SK-N-SH (cell line): Measurements from ENCODE around the gene KCNAB1. TPM values are rescaled to one million over a fixed set of nuclear protein-coding genes. Genes with fewer than 3 reads are reported as not detected.

ENCODE experiments used
- CTCF ChIA-PET: fragments of 300-600, 350-600 bp; formaldehyde crosslinking; extraction: SDS; loops from one replicate; lab custom pipeline; 2021; lab: Yijun Ruan, JAX
- POLR2A ChIA-PET: fragments of 350-600 bp; sonication (Branson Sonifier 250); formaldehyde crosslinking; extraction: SDS; loops from one replicate; lab custom pipeline; 2020; ENCODE audit warnings: antibody characterized with exemption, inconsistent platforms; lab: Yijun Ruan, JAX
- DNase-seq: peaks from one replicate; pipeline ENCODE4 v3.0.0; 2012
- H2AFZ ChIP-seq: fragments of 200-600 bp; sonication (generic); 2 replicates; pipeline ENCODE4 v1.8.1; 2016; ENCODE audit warnings: antibody characterized with exemption, mild to moderate bottlenecking, low read depth
- H3F3A ChIP-seq: fragments of 200-600 bp; sonication (generic); replicated peaks from 2 replicates; pipeline ENCODE3; 2016; ENCODE audit warnings: antibody characterized with exemption, mild to moderate bottlenecking; ENCODE audit not compliant: insufficient read depth
- H3K27ac ChIP-seq, 2 experiments: fragments of 200-500 bp in 1 of 2; fragments of 200-600 bp in 1 of 2; sonication (Bioruptor generic) in 1 of 2; sonication (generic), shearing (Covaris generic) in 1 of 2; 2 replicates each; pipeline versions ENCODE4 v1.5.1 to v1.6.1; 2014 to 2016; ENCODE audit warnings: low read depth in 2 of 2, inconsistent platforms in 1 of 2, low read length in 1 of 2, mild to moderate bottlenecking in 1 of 2, mixed read lengths in 1 of 2
- H3K27me3 ChIP-seq: fragments of 200-600 bp; sonication (generic), shearing (Covaris generic); 2 replicates; pipeline ENCODE4 v1.6.1; 2016; ENCODE audit warnings: mixed run types; ENCODE audit not compliant: insufficient read depth
- H3K36me3 ChIP-seq, 2 experiments: fragments of 200-500 bp in 1 of 2; fragments of 200-600 bp in 1 of 2; sonication (Bioruptor generic) in 1 of 2; sonication (generic) in 1 of 2; replicated peaks in 1 of 2; 2 replicates each; pipeline versions ENCODE3 to v1.5.1; 2014 to 2016; ENCODE audit warnings: low read length in 1 of 2, mild to moderate bottlenecking in 1 of 2; ENCODE audit not compliant: insufficient read depth in 2 of 2, control insufficient read depth in 1 of 2
- H3K4me1 ChIP-seq, 2 experiments: fragments of 200-500 bp in 1 of 2; fragments of 200-600 bp in 1 of 2; sonication (Bioruptor generic) in 1 of 2; sonication (generic), shearing (Covaris generic) in 1 of 2; 2 replicates each; pipeline versions ENCODE4 v1.5.1 to v1.6.1; 2014 to 2016; ENCODE audit warnings: low read depth in 1 of 2, low read length in 1 of 2, mixed run types in 1 of 2; ENCODE audit not compliant: insufficient read depth in 2 of 2, control insufficient read depth in 1 of 2
- H3K4me2 ChIP-seq: fragments of 200-600 bp; sonication (generic), shearing (Covaris generic); 2 replicates; pipeline ENCODE4 v1.6.1; 2017; ENCODE audit warnings: mixed run types
- H3K4me3 ChIP-seq, 2 experiments: fragments of 200-500 bp in 1 of 2; fragments of 200-600 bp in 1 of 2; sonication (Bioruptor generic) in 1 of 2; sonication (generic), shearing (Covaris generic) in 1 of 2; 2 replicates each; pipeline versions ENCODE4 v1.5.1 to v1.8.1; 2014 to 2016; ENCODE audit warnings: low read depth in 2 of 2, inconsistent platforms in 1 of 2, low read length in 1 of 2, mild to moderate bottlenecking in 1 of 2, mixed read lengths in 1 of 2, moderate library complexity in 1 of 2
- H3K79me2 ChIP-seq: fragments of 200-600 bp; sonication (generic); 2 replicates; pipeline ENCODE4 v1.8.1; 2017; ENCODE audit warnings: mild to moderate bottlenecking; ENCODE audit not compliant: insufficient read depth
- H3K9ac ChIP-seq: fragments of 200-600 bp; sonication (generic); 2 replicates; pipeline ENCODE4 v1.6.1; 2017; ENCODE audit warnings: mixed run types
- H3K9me2 ChIP-seq: fragments of 200-600 bp; sonication (generic); 2 replicates; pipeline ENCODE4 v1.6.1; 2017; ENCODE audit warnings: mixed run types
- H3K9me3 ChIP-seq: fragments of 200-600 bp; sonication (generic); 2 replicates; pipeline ENCODE4 v1.6.1; 2017; ENCODE audit warnings: mixed run types, mild to moderate bottlenecking, moderate library complexity
- H4K20me1 ChIP-seq: fragments of 200-600 bp; sonication (generic); 2 replicates; pipeline ENCODE4 v1.6.1; 2017; ENCODE audit warnings: mild to moderate bottlenecking, mixed run types; ENCODE audit not compliant: insufficient read depth
- CHD2 ChIP-seq: fragments of 150-350 bp; IDR thresholded peaks from 2 replicates; pipeline ENCODE4 v1.6.1; 2018; ENCODE audit warnings: low read length; ENCODE audit not compliant: partially characterized antibody
- ELF1 ChIP-seq: IDR thresholded peaks from 2 replicates; pipeline ENCODE4 v1.4.0; 2012
- EP300 ChIP-seq, 2 experiments: IDR thresholded peaks; 2 replicates each; pipeline versions ENCODE4 v1.4.0 to v1.6.1; 2012; ENCODE audit warnings: borderline replicate concordance in 1 of 2, low read depth in 1 of 2, low read length in 1 of 2
- EZH2phosphoT487 ChIP-seq: fragments of 200-600 bp; sonication (generic); IDR thresholded peaks from 2 replicates; pipeline ENCODE4 v1.6.1; 2017; ENCODE audit warnings: low read depth, mixed run types, mild to moderate bottlenecking, antibody characterized with exemption, moderate library complexity, borderline replicate concordance
- FOXJ3 ChIP-seq: sonication (generic); formaldehyde crosslinking; IDR thresholded peaks from 2 replicates; pipeline ENCODE4 v1.5.1; 2020; ENCODE audit warnings: mild to moderate bottlenecking, missing genetic modification reagents
- FOXM1 ChIP-seq: IDR thresholded peaks from 2 replicates; pipeline ENCODE4 v1.4.0; 2012; ENCODE audit warnings: low read depth, mild to moderate bottlenecking
- MXI1 ChIP-seq: IDR thresholded peaks from 2 replicates; pipeline ENCODE4 v1.6.1; 2012; ENCODE audit warnings: mild to moderate bottlenecking, low read depth, low read length, improper control_type of control experiment
- PBX3 ChIP-seq: IDR thresholded peaks from 2 replicates; pipeline ENCODE4; 2012
- POLR2AphosphoS5 ChIP-seq: IDR thresholded peaks from 2 replicates; pipeline ENCODE4 v1.6.1; 2012; ENCODE audit warnings: low read depth, low read length
- REST ChIP-seq: IDR thresholded peaks from 2 replicates; pipeline ENCODE4 v1.6.1; 2012; ENCODE audit warnings: mild to moderate bottlenecking, low read depth, low read length, moderate library complexity
- RFX5 ChIP-seq: IDR thresholded peaks from 2 replicates; pipeline ENCODE4 v1.6.1; 2012; ENCODE audit warnings: mild to moderate bottlenecking, improper control_type of control experiment, low read length
- RXRA ChIP-seq: IDR thresholded peaks from 2 replicates; pipeline ENCODE4 v1.4.0; 2012; ENCODE audit warnings: low read depth, mild to moderate bottlenecking, borderline replicate concordance
- SIN3A ChIP-seq: IDR thresholded peaks from 2 replicates; pipeline ENCODE4 v1.6.1; 2012; ENCODE audit warnings: low read depth, mild to moderate bottlenecking, low read length, moderate library complexity, borderline replicate concordance
- SMC3 ChIP-seq: IDR thresholded peaks from 2 replicates; pipeline ENCODE4 v1.6.1; 2012; ENCODE audit warnings: low read depth, low read length, improper control_type of control experiment
- TAF1 ChIP-seq: IDR thresholded peaks from 2 replicates; pipeline ENCODE4 v1.6.1; 2012; ENCODE audit warnings: low read depth, mild to moderate bottlenecking, low read length, moderate library complexity, borderline replicate concordance
- TEAD4 ChIP-seq: IDR thresholded peaks from 2 replicates; pipeline ENCODE4 v1.4.0; 2012; ENCODE audit warnings: mild to moderate bottlenecking, borderline replicate concordance; ENCODE audit not compliant: insufficient read depth
- YY1 ChIP-seq: IDR thresholded peaks from 2 replicates; pipeline ENCODE4 v1.4.0; 2012; ENCODE audit warnings: low read depth, mild to moderate bottlenecking
- whole genome bisulfite sequencing: methylation state at CpG from one replicate; pipeline ENCODE4 v1.1.6; 2017; ENCODE audit warnings: low lambda C conversion rate; 5-methylcytosine and 5-hydroxymethylcytosine counted together
- polyA plus RNA-seq, 3 experiments: library from polyadenylated mRNA; depleted of rRNA; stranded (reverse); fragments of >200 nt; gene quantifications; 2 replicates each; pipeline ENCODE4 v1.2.3, GENCODE V29; 2012
- TF ChIP-seq, protein P1 (sequence below): fragments of 150-350 bp; IDR thresholded peaks from 2 replicates; pipeline ENCODE4 v1.6.1; 2017; ENCODE audit warnings: antibody characterized with exemption, low read length, low read depth, borderline replicate concordance
- TF ChIP-seq, protein P2 (sequence below): IDR thresholded peaks from 2 replicates; pipeline ENCODE4 v1.4.0; 2012; ENCODE audit warnings: low read depth, borderline replicate concordance

KCNAB1 gene
- polyA plus RNA-seq, 1 of the 3 experiments (the other 2 are of a cell fraction) = 82.1 TPM

- Histone ChIP-seq H3K4me3 (no peak overlapping the region), H3K9me2 (no peaks in the 10 kb centered on the region), H3K36me3 (no peaks in the 10 kb centered on the region), H3K9me3 (no peaks in the 10 kb centered on the region), H3K27ac (no peak overlapping the region), H3K9ac (no peak overlapping the region), H3K4me2 (no peak overlapping the region), H2AFZ (no peak overlapping the region), H4K20me1 (no peaks in the 10 kb centered on the region), H3K4me1 (no peaks in the 10 kb centered on the region; a peak in 1 of 4 replicates), H3K27me3 (peaks cover 5% of the 10 kb centered on the region; the same call in 1 of the 2 replicates), H3K79me2 (no peaks in the 10 kb centered on the region), H3F3A (no peaks in the 10 kb centered on the region)
- CTCF ChIA-PET = interaction anchor here (1.1 to 2.1 kb wide), 3 partner anchors 28 to 60 kb away, joined by 3 to 5 read pairs (median 3); no protein-coding TSS in a partner anchor
- DNase-seq = no peak
- WGBS = 20% methylated on average over 3 of the region's 3 CpGs
- TF ChIP-seq REST (no peak), SIN3A (no peak), RFX5 (no peak), EZH2phosphoT487 (no peak), CHD2 (no peak), FOXJ3 (CRISPR knock-in tag) (no peak), TEAD4 (no peak), SMC3 (no peak), EP300 (IDR thresholded peaks at IDR 0.05; ENCODE audit: borderline replicate concordance in 1 of 2, low read depth in 1 of 2, low read length in 1 of 2) (no peak), MXI1 (no peak), PBX3 (no peak), ELF1 (no peak), YY1 (no peak), TAF1 (no peak), POLR2AphosphoS5 (no peak), RXRA (no peak), FOXM1 (no peak)
- TF ChIP-seq, protein P1, sequence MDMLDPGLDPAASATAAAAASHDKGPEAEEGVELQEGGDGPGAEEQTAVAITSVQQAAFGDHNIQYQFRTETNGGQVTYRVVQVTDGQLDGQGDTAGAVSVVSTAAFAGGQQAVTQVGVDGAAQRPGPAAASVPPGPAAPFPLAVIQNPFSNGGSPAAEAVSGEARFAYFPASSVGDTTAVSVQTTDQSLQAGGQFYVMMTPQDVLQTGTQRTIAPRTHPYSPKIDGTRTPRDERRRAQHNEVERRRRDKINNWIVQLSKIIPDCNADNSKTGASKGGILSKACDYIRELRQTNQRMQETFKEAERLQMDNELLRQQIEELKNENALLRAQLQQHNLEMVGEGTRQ = no peak
- TF ChIP-seq, protein P2, sequence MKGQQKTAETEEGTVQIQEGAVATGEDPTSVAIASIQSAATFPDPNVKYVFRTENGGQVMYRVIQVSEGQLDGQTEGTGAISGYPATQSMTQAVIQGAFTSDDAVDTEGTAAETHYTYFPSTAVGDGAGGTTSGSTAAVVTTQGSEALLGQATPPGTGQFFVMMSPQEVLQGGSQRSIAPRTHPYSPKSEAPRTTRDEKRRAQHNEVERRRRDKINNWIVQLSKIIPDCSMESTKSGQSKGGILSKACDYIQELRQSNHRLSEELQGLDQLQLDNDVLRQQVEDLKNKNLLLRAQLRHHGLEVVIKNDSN = no peak
- POLR2A ChIA-PET = no interaction called here
These were observed 30.3 kb upstream of the KCNAB1 start for GRCh38 chr3:156090126-156090525.
